ENCODE data around the gene XG. TPM values are rescaled to one million over a fixed set of nuclear protein-coding genes. Genes with fewer than 3 reads are reported as not detected.
"Not testable (repeated sequence)": the region's sequence is repeated elsewhere in the genome, so short reads cannot be mapped to it uniquely, and the experiment has no call there.

The XG gene
- total RNA-seq, 6 experiments from 2014 or later: 0.31 TPM; not detected in 5

DNA sequence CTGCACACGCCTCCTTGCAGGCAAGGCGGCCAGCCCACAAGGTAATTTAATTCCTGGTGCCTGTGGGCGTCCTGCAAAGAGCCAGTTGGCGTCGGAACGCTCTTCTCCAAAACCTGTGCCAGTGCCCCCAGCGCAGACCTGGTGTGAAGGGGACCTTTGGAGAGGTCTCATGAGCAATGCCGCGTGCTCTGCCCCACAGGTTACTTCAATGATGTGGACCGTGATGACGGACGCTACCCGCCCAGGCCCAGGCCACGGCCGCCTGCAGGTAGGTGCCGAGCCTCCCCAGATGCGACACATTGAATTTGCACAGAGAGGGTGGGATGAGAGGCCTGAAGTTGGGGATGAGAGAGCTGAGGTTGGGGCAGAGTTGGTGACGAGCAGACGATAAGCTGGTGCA, 42.5 kb downstream of the XG start:
- no peak for TF ChIP-seq POLR2A (IDR thresholded peaks at IDR 0.05)
- TF ChIP-seq, protein P1, sequence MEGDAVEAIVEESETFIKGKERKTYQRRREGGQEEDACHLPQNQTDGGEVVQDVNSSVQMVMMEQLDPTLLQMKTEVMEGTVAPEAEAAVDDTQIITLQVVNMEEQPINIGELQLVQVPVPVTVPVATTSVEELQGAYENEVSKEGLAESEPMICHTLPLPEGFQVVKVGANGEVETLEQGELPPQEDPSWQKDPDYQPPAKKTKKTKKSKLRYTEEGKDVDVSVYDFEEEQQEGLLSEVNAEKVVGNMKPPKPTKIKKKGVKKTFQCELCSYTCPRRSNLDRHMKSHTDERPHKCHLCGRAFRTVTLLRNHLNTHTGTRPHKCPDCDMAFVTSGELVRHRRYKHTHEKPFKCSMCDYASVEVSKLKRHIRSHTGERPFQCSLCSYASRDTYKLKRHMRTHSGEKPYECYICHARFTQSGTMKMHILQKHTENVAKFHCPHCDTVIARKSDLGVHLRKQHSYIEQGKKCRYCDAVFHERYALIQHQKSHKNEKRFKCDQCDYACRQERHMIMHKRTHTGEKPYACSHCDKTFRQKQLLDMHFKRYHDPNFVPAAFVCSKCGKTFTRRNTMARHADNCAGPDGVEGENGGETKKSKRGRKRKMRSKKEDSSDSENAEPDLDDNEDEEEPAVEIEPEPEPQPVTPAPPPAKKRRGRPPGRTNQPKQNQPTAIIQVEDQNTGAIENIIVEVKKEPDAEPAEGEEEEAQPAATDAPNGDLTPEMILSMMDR (IDR thresholded peaks at IDR 0.05): no peak
- WGBS (ENCODE audit: insufficient coverage, low coverage, low lambda C conversion rate, missing lambda C conversion rate): 95% methylated on average over 8 of the region's 19 CpGs
- no peak overlapping the region for H3K27ac ChIP-seq
- no peak overlapping the region for H3K4me3 ChIP-seq
- no peaks in the 10 kb centered on the region for H3K27me3 ChIP-seq
- no peaks in the 10 kb centered on the region for H3K9me3 ChIP-seq
- ATAC-seq (peak in 1 of 4 donors; percentile 28), DNase-seq (no peak)
- H3K4me1 ChIP-seq: no peaks in the 10 kb centered on the region
- no peaks in the 10 kb centered on the region for H3K36me3 ChIP-seq
- intact Hi-C loops (cut with DNase I): no loop called here

DNA sequence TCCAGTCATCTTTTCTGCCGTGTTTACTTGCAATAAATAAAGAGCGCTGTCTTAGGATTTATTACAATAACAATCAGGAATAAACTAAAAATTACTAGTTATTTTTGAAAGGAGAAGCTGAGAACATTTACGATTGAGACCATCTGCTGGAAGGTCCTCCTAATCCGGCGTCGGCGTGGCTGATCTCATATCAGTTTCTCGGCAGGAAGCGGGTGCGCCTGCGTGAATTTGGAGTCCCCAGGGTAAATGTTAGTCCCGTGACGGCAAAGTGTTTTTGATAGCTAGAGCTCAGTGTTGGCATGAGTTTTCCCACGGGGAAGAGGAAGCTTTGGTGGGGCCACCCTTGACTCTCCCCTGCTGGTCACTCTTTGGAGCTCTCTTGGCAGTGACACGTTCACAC, 45.0 kb downstream of the XG start:
- H3K4me3 ChIP-seq; H3K9me3 ChIP-seq; H3K27me3 ChIP-seq; H3K27ac ChIP-seq; ATAC-seq; H3K4me1 ChIP-seq; intact Hi-C loops (cut with DNase I); DNase-seq; H3K36me3 ChIP-seq: not testable (repeated sequence)
- 64% methylated on average over 13 of the region's 15 CpGs for WGBS (ENCODE audit: insufficient coverage, low coverage, low lambda C conversion rate, missing lambda C conversion rate)

- no peaks in the 10 kb centered on the region for H3K9me3 ChIP-seq
- no peak overlapping the region for H3K4me3 ChIP-seq
- no peak overlapping the region for H3K27ac ChIP-seq
- H3K4me1 ChIP-seq: no peaks in the 10 kb centered on the region
- intact Hi-C loops (cut with DNase I): no loop called here
- no peak for TF ChIP-seq POLR2A (IDR thresholded peaks at IDR 0.05)
- TF ChIP-seq, protein P1 (IDR thresholded peaks at IDR 0.05): no peak
- WGBS (ENCODE audit: insufficient coverage, low coverage, low lambda C conversion rate, missing lambda C conversion rate): 51% methylated on average over 3 of the region's 4 CpGs
- ATAC-seq (no peak), DNase-seq (no peak)
- H3K27me3 ChIP-seq: no peaks in the 10 kb centered on the region
- H3K36me3 ChIP-seq: no peaks in the 10 kb centered on the region
Measured at GRCh38 chrX:2799369-2799768, 47.5 kb downstream of the XG start.

GRCh38 chrX:2799980-2800379, 48.1 kb downstream of the XG start:
- not testable (repeated sequence) for H3K4me1 ChIP-seq, H3K9me3 ChIP-seq, H3K36me3 ChIP-seq, ATAC-seq, H3K27me3 ChIP-seq, H3K4me3 ChIP-seq, H3K27ac ChIP-seq, DNase-seq
- intact Hi-C loops (cut with DNase I): loop anchor here in 1 of 2 donors (10.0 kb wide), 1 partner anchor 155 kb away; no protein-coding TSS in a partner anchor
- 52% methylated on average over 4 of the region's 5 CpGs for WGBS (ENCODE audit: insufficient coverage, low coverage, low lambda C conversion rate, missing lambda C conversion rate)

DNA sequence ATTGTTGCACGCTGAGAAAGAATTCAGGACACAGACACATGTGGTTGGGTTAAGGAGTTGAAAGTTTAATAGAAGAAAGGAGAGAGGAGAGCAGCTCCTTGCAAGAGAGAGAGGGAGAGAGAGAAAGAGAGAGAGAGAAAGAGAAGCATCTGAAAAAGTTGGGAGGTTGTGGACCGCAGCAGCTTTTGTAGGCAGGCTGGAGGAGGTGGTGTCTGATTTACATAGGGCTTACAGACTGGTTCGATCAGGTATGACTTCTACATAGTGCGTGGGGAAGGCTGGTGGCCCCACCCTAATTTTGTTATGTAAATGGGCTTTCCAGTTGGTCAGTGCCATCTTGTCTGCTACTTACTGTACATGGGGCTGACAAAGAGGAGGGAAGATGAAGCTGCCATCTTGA, 49.4 kb downstream of the XG start:
- intact Hi-C loops (cut with DNase I): loop anchor here in 1 of 2 donors (10.0 kb wide), 1 partner anchor 156 kb away; no protein-coding TSS in a partner anchor
- H3K4me1 ChIP-seq: no peaks in the 10 kb centered on the region
- WGBS (ENCODE audit: insufficient coverage, low coverage, low lambda C conversion rate, missing lambda C conversion rate): 87% methylated on average over 3 of the region's 4 CpGs

DNA sequence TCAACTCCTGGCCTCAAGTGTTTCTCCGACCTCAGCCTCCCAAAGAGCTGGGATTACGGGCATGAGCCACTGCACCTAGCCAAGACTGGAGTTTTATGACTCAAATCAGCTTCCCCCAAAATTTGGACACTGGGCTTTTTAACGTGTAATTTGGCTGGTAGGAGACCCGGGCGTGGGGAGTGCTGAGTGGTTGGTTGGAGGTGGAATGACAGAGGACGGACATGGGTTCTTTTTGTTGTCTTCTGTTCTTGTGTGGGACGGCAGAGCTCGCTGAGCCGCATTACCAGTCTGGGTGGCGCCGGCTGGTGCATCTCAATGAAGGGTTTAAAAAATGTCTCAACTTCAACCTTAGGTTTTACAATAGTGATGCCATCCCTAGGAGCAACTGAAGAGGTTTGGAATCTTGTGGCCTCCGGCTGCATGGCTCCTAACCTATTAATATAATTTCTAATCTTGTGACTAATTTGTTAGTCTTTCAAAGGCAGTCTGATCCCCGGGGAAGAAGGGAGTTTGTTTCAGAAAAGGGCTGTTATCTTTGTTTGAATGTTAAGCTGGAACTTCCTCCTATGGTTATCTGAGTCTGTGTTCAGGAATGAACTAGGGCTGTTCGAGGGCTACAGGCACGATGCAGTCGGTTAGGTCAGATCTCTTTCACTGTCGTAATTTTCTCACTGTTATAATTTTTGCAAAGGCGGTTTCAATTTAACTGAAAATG, 50.7 kb downstream of the XG start:
- not testable (repeated sequence) for H3K4me3 ChIP-seq, H3K4me1 ChIP-seq, ATAC-seq, H3K27me3 ChIP-seq, H3K9me3 ChIP-seq, H3K36me3 ChIP-seq, DNase-seq, H3K27ac ChIP-seq
- intact Hi-C loops (cut with DNase I): loop anchor here in 1 of 2 donors (10.0 kb wide), 1 partner anchor 158 kb away; no protein-coding TSS in a partner anchor
- WGBS (ENCODE audit: insufficient coverage, low coverage, low lambda C conversion rate, missing lambda C conversion rate): 35% methylated on average over 11 of the region's 18 CpGs

More for the DNA sequence above, 49.4 kb downstream of the XG start:
- Histone ChIP-seq H3K9me3 (no peaks in the 10 kb centered on the region), H3K27me3 (no peaks in the 10 kb centered on the region), H3K27ac (no peak overlapping the region), H3K4me3 (no peak overlapping the region), H3K36me3 (no peaks in the 10 kb centered on the region)
- DNase-seq (no peak), ATAC-seq (no peak)
- TF ChIP-seq POLR2A (IDR thresholded peaks at IDR 0.05): no peak
- TF ChIP-seq, protein P1 (IDR thresholded peaks at IDR 0.05): no peak

- H3K27ac ChIP-seq, H3K4me1 ChIP-seq, H3K9me3 ChIP-seq, ATAC-seq, H3K4me3 ChIP-seq, H3K36me3 ChIP-seq, DNase-seq, H3K27me3 ChIP-seq: not testable (repeated sequence)
- intact Hi-C loops (cut with DNase I): loop anchor here in 1 of 2 donors (10.0 kb wide), 1 partner anchor 159 kb away; no protein-coding TSS in a partner anchor
- WGBS (ENCODE audit: insufficient coverage, low coverage, low lambda C conversion rate, missing lambda C conversion rate): 26% methylated on average over 2 of the region's 8 CpGs
Measured at GRCh38 chrX:2803486-2803885, 51.6 kb downstream of the XG start.

GRCh38 chrX:2804106-2804843, 52.4 kb downstream of the XG start:
- 57% methylated on average over 4 of the region's 18 CpGs for WGBS (ENCODE audit: insufficient coverage, low coverage, low lambda C conversion rate, missing lambda C conversion rate)
- not testable (repeated sequence) for H3K27me3 ChIP-seq, H3K4me1 ChIP-seq, DNase-seq, H3K27ac ChIP-seq, ATAC-seq, H3K9me3 ChIP-seq, H3K4me3 ChIP-seq, H3K36me3 ChIP-seq
- intact Hi-C loops (cut with DNase I): loop anchor here in 1 of 2 donors (10.0 kb wide), 1 partner anchor 159 kb away; no protein-coding TSS in a partner anchor
